HepG2 (cell line): ENCODE data around the gene THADA. TPM values are rescaled to one million over a fixed set of nuclear protein-coding genes. Genes with fewer than 3 reads are reported as not detected.

Experiments
- ARNT2 ChIP-seq: sonication (generic); formaldehyde crosslinking; IDR thresholded peaks from 2 replicates; pipeline ENCODE4 v1.8.0; 2022; ENCODE audit warnings: mild to moderate bottlenecking, low read depth, missing genetic modification reagents, moderate library complexity
- CSRNP1 ChIP-seq: sonication (generic); formaldehyde crosslinking; IDR thresholded peaks from 2 replicates; pipeline ENCODE4 v1.8.1; 2023; ENCODE audit warnings: mild to moderate bottlenecking, missing genetic modification reagents
- HNRNPH1 ChIP-seq: fragments of 200-400 bp; formaldehyde crosslinking; optimal IDR thresholded peaks from 2 replicates; pipeline ENCODE3; 2017; ENCODE audit warnings: mild to moderate bottlenecking, low read depth, low read length
- JUN ChIP-seq: sonication (generic); formaldehyde crosslinking; IDR thresholded peaks from 2 replicates; pipeline ENCODE4 v1.4.0; 2020; ENCODE audit warnings: mild to moderate bottlenecking, missing genetic modification reagents
- MEIS1 ChIP-seq: sonication (generic); formaldehyde crosslinking; IDR thresholded peaks from 2 replicates; pipeline ENCODE4 v1.9.0; 2021; ENCODE audit warnings: mild to moderate bottlenecking, missing genetic modification reagents, moderate library complexity, borderline replicate concordance
- NR2C2 ChIP-seq: sonication (generic); formaldehyde crosslinking; IDR thresholded peaks from 2 replicates; pipeline ENCODE4 v1.4.0; 2020; ENCODE audit warnings: missing genetic modification reagents, mild to moderate bottlenecking, moderate library complexity, borderline replicate concordance
- PBX3 ChIP-seq: sonication (generic); formaldehyde crosslinking; IDR thresholded peaks from 2 replicates; pipeline ENCODE4 v1.8.1; 2023; ENCODE audit warnings: missing genetic modification reagents, inconsistent platforms, borderline replicate concordance
- PRDM10 ChIP-seq: sonication (generic); formaldehyde crosslinking; IDR thresholded peaks from 2 replicates; pipeline ENCODE4 v1.4.0; 2020; ENCODE audit warnings: low read depth, missing genetic modification reagents
- RFX5 ChIP-seq: IDR thresholded peaks from 2 replicates; pipeline ENCODE4 v1.6.1; 2011; ENCODE audit warnings: low read depth, low read length, improper control_type of control experiment
- SOX6 ChIP-seq, 2 experiments: fragments of 450-650 bp in 1 of 2; sonication (generic) in 1 of 2; formaldehyde crosslinking in 1 of 2; IDR thresholded peaks; 2 replicates each; pipeline versions ENCODE4 v1.4.0 to v1.6.1; 2017 to 2020; ENCODE audit warnings: antibody characterized with exemption in 1 of 2, mild to moderate bottlenecking in 1 of 2, missing genetic modification reagents in 1 of 2
- TBP ChIP-seq: sonication (generic); formaldehyde crosslinking; IDR thresholded peaks from 2 replicates; pipeline ENCODE4 v1.5.0; 2020; ENCODE audit warnings: missing genetic modification reagents
- TBX2 ChIP-seq: sonication (generic); formaldehyde crosslinking; IDR thresholded peaks from 2 replicates; pipeline ENCODE4 v1.5.0; 2020; ENCODE audit warnings: missing genetic modification reagents, mild to moderate bottlenecking, borderline replicate concordance
- TFDP1 ChIP-seq: IDR thresholded peaks from 2 replicates; pipeline ENCODE4 v1.6.1; 2016; ENCODE audit warnings: missing compliant biosample characterization, missing genetic modification reagents, borderline replicate concordance
- TOPORS ChIP-seq: sonication (generic); formaldehyde crosslinking; IDR thresholded peaks from 2 replicates; pipeline ENCODE4 v1.8.0; 2023; ENCODE audit warnings: mild to moderate bottlenecking, missing genetic modification reagents
- ZEB1 ChIP-seq: IDR thresholded peaks from 2 replicates; pipeline ENCODE4 v1.6.1; 2012; ENCODE audit warnings: mild to moderate bottlenecking, low read depth, inconsistent platforms; ENCODE audit not compliant: insufficient replicate concordance
- ZNF337 ChIP-seq: sonication (generic); formaldehyde crosslinking; IDR thresholded peaks from 2 replicates; pipeline ENCODE4 v1.5.1; 2020; ENCODE audit warnings: missing genetic modification reagents, low read depth, mild to moderate bottlenecking, borderline replicate concordance
- ZNF382 ChIP-seq: sonication (generic); formaldehyde crosslinking; IDR thresholded peaks from 2 replicates; pipeline ENCODE4 v1.5.0; 2020; ENCODE audit warnings: missing genetic modification reagents, mild to moderate bottlenecking, borderline replicate concordance
- ZNF414 ChIP-seq: sonication (generic); formaldehyde crosslinking; IDR thresholded peaks from 2 replicates; pipeline ENCODE4 v1.5.0; 2020; ENCODE audit warnings: missing genetic modification reagents
- polyA plus RNA-seq, 8 experiments: library from polyadenylated mRNA; depleted of rRNA in 3 of 8; stranded (reverse) in 7 of 8; unstranded in 1 of 8; fragments of >200 nt; fragmentation: Illumina TruSeq in 4 of 8; extraction: Trizol in 4 of 8; gene quantifications; 2 replicates each; pipeline versions ENCODE4 v1.2.1 to v1.2.3, GENCODE V29; 2011 to 2016; ENCODE audit warnings: low read depth in 4 of 8, missing spikeins in 1 of 8, mixed read lengths in 1 of 8; ENCODE audit not compliant: insufficient read depth in 1 of 8
- total RNA-seq, 5 experiments: library from RNA; depleted of rRNA; stranded (reverse); fragments of >200 nt; fragmentation: Illumina TruSeq; extraction: Trizol; gene quantifications; 2 replicates each; pipeline ENCODE4 v1.2.3, GENCODE V29; 2016; ENCODE audit warnings: low read depth in 1 of 5

The THADA gene
- total and polyA plus RNA-seq, 2 of the 13 experiments (the other 11 are each of a cell fraction or from before 2014, with no cell fraction given) = 12.7 to 21.7 TPM

GRCh38 chr2:43595603-43596412, at the start of gene THADA (continued):
- TF ChIP-seq JUN (CRISPR knock-in tag) (peak; percentile 61; the same call in 1 of the 2 replicates), ZEB1 (no peak), ZNF414 (CRISPR knock-in tag) (no peak; the same call in 1 of the 2 replicates), TFDP1 (CRISPR knock-in tag) (peak; percentile 88), ZNF382 (CRISPR knock-in tag) (no peak), TOPORS (CRISPR knock-in tag) (no peak; the same call in 1 of the 2 replicates), HNRNPH1 (peak; percentile 55), CSRNP1 (CRISPR knock-in tag) (peak; percentile 84; the same call in 1 of the 2 replicates), TBP (CRISPR knock-in tag) (no peak), SOX6 (IDR thresholded peaks at IDR 0.05) (no peak), SOX6 (CRISPR knock-in tag; IDR thresholded peaks at IDR 0.05) (peak; percentile 76), ARNT2 (CRISPR knock-in tag) (peak; percentile 97), PBX3 (CRISPR knock-in tag) (no peak), TBX2 (peak; percentile 77), NR2C2 (CRISPR knock-in tag) (peak; percentile 100), ZNF337 (CRISPR knock-in tag) (no peak), MEIS1 (CRISPR knock-in tag) (peak; percentile 85; the same call in 1 of the 2 replicates), RFX5 (peak; percentile 95), PRDM10 (0 out of 2 replicates have a peak, but pooled peaks have one; percentile 86)
